CD4-positive, alpha-beta memory T cell (primary cell): ENCODE measurements around the gene MYOCD. TPM values are rescaled to one million over a fixed set of nuclear protein-coding genes. Genes with fewer than 3 reads are reported as not detected.

Experiments used
- polyA plus RNA-seq, 2 donors: library from polyadenylated mRNA; unstranded; fragments of 300-500 nt; fragmentation: Illumina TruSeq; gene quantifications; one replicate each; pipeline ENCODE4 v1.2.3, GENCODE V29; 2021
- total RNA-seq, 2 experiments: library from RNA; stranded (reverse); gene quantifications; one replicate each; pipeline ENCODE4 v1.2.3, GENCODE V29; 2021

MYOCD gene
- total and polyA plus RNA-seq, 4 experiments from 2014 or later, result not detected

Other genes with a start within 250 kb of the MYOCD start
- gene ARHGAP44, start 123.6 kb downstream of the MYOCD start, total RNA-seq, result not detected
- gene ARHGAP44, start 123.6 kb downstream of the MYOCD start, polyA plus RNA-seq, result under 1 TPM in 1 of 2 donors, not detected in 1; 0.07 TPM